GM21515 (cell line): ENCODE data around the gene CPED1.

Experiments
- ATAC-seq: cut with Tn5 transposase; IDR thresholded peaks from one replicate; pipeline ENCODE4 v1.9.1; 2021; ENCODE audit not compliant: unreplicated experiment

CPED1 gene

GRCh38 chr7:121132940-121133339 lies 144.4 kb downstream of the CPED1 start:
- ATAC-seq, result no peak

GRCh38 chr7:121133444-121133843 lies 144.9 kb downstream of the CPED1 start:
- ATAC-seq, result no peak

GRCh38 chr7:121137580-121137979 lies 149.1 kb downstream of the CPED1 start:
- no peak for ATAC-seq

- ATAC-seq, result peak; percentile 100
Observed at GRCh38 chr7:121138262-121138933, 149.9 kb downstream of the CPED1 start.

GRCh38 chr7:121139427-121139826 lies 150.9 kb downstream of the CPED1 start:
- no peak for ATAC-seq

- no peak for ATAC-seq
Observed at GRCh38 chr7:121140790-121141189, 152.3 kb downstream of the CPED1 start.

- no peak for ATAC-seq
Observed at GRCh38 chr7:121151774-121152221, 163.3 kb downstream of the CPED1 start.

GRCh38 chr7:121153411-121153810 lies 164.9 kb downstream of the CPED1 start:
- no peak for ATAC-seq

- ATAC-seq, result no peak
Observed at GRCh38 chr7:121153995-121154394, 165.5 kb downstream of the CPED1 start.

- no peak for ATAC-seq
Observed at GRCh38 chr7:121156825-121157224, 168.3 kb downstream of the CPED1 start.

GRCh38 chr7:121157341-121157751 lies 168.8 kb downstream of the CPED1 start:
- no peak for ATAC-seq

GRCh38 chr7:121157885-121158590 lies 169.5 kb downstream of the CPED1 start:
- ATAC-seq, result no peak

GRCh38 chr7:121158665-121159064 lies 170.2 kb downstream of the CPED1 start:
- ATAC-seq, result no peak

- no peak for ATAC-seq
Observed at GRCh38 chr7:121159553-121159952, 171.0 kb downstream of the CPED1 start.

GRCh38 chr7:121160150-121161008 lies 171.9 kb downstream of the CPED1 start:
- ATAC-seq, result no peak

GRCh38 chr7:121163699-121164098 lies 175.2 kb downstream of the CPED1 start:
- ATAC-seq, result no peak

- no peak for ATAC-seq
Observed at GRCh38 chr7:121164247-121164646, 175.7 kb downstream of the CPED1 start.

GRCh38 chr7:121166916-121167315 lies 178.4 kb downstream of the CPED1 start:
- no peak for ATAC-seq

GRCh38 chr7:121167971-121168370 lies 179.5 kb downstream of the CPED1 start:
- no peak for ATAC-seq

- no peak for ATAC-seq
Observed at GRCh38 chr7:121169469-121169868, 181.0 kb downstream of the CPED1 start.

- no peak for ATAC-seq
Observed at GRCh38 chr7:121172484-121172883, 184.0 kb downstream of the CPED1 start.

GRCh38 chr7:121175826-121176225 lies 187.3 kb downstream of the CPED1 start:
- ATAC-seq, result no peak
